Testis (tissue), 3 donors: Measurements from ENCODE around the gene GINS2. TPM values are rescaled to one million over a fixed set of nuclear protein-coding genes. Genes with fewer than 3 reads are reported as not detected.

Experiments used
- DNase-seq: peaks from one replicate; pipeline ENCODE4 v3.0.0-alpha.2; 2019
- H3K27ac ChIP-seq, 2 donors: fragments of 200-600 bp; sonication (generic); one replicate each; pipeline ENCODE4 v1.5.1; 2019
- H3K27me3 ChIP-seq: fragments of 200-600 bp; sonication (generic); one replicate; pipeline ENCODE4 v1.5.1; 2019
- H3K36me3 ChIP-seq: fragments of 200-600 bp; sonication (generic); one replicate; pipeline ENCODE4 v1.5.1; 2017; ENCODE audit warnings: low read depth; ENCODE audit errors: missing control alignments
- H3K4me1 ChIP-seq: fragments of 200-600 bp; sonication (generic); one replicate; pipeline ENCODE4 v1.5.1; 2019
- H3K4me3 ChIP-seq, 2 donors: fragments of 200-600 bp; sonication (generic); one replicate each; pipeline ENCODE4 v1.5.1; 2017 to 2019
- H3K9me3 ChIP-seq: fragments of 200-600 bp; sonication (generic); one replicate; pipeline ENCODE4 v1.5.1; 2017
- CTCF ChIP-seq, 3 experiments: fragments of 450-650 bp in 2 of 3; fragments of 200-600 bp in 1 of 3; sonication (generic) in 1 of 3; IDR thresholded peaks; one replicate each; pipeline ENCODE4 v1.5.1; 2016 to 2019; ENCODE audit warnings: antibody characterized with exemption in 3 of 3, mild to moderate bottlenecking in 2 of 3, moderate library complexity in 1 of 3
- POLR2A ChIP-seq: fragments of 450-650 bp; IDR thresholded peaks from one replicate; pipeline ENCODE4 v1.6.1; 2017; ENCODE audit warnings: antibody characterized with exemption, mild to moderate bottlenecking, moderate library complexity
- WGBS, 2 donors: methylation state at CpG; one replicate each; pipeline ENCODE4 v1.1.5; 2018; 5-methylcytosine and 5-hydroxymethylcytosine counted together
- intact Hi-C: fragments of 100-400 bp; cut with DNase I; formaldehyde crosslinking; loops from one replicate; pipeline ENCODE4 v1.15.1; 2023; ENCODE audit warnings: low total_unique reads
- polyA plus RNA-seq: library from polyadenylated mRNA; stranded (reverse); fragments of 350-450 nt; fragmentation: Illumina TruSeq; extraction: RNeasy Lipid Tissue Mini Kit (QIAGEN cat#74804); gene quantifications from one replicate; pipeline ENCODE4 v1.2.3, GENCODE V29; 2014; ENCODE audit warnings: low read depth, low replicate concordance; ENCODE audit not compliant: insufficient read depth
- total RNA-seq, 2 donors: library from RNA; depleted of rRNA; stranded (reverse); fragments of >200 nt; gene quantifications; one replicate each; pipeline ENCODE4 v1.2.3, GENCODE V29; 2016

GINS2 gene
- total and polyA plus RNA-seq, 3 donors from 2014 or later = 8.9 to 13.8 (median 11.8) TPM

- Histone ChIP-seq H3K4me3 (no peak overlapping the region), H3K4me1 (peaks cover 3% of the 10 kb centered on the region), H3K27me3 (no peaks in the 10 kb centered on the region), H3K9me3 (no peaks in the 10 kb centered on the region), H3K36me3 (no peaks in the 10 kb centered on the region), H3K27ac (no peak overlapping the region)
- intact Hi-C loops = no loop called here
- TF ChIP-seq CTCF (IDR thresholded peaks at IDR 0.05) = no peak
- no peak for TF ChIP-seq POLR2A
- 41 to 52% methylated on average over 6 of the region's 6 CpGs for WGBS, 2 donors
- DNase-seq = no peak
Observed at GRCh38 chr16:85718153-85718477, 29.4 kb upstream of the GINS2 start.

- peaks cover 3% of the 10 kb centered on the region for H3K4me1 ChIP-seq
Observed at GRCh38 chr16:85717393-85718152, 28.8 kb upstream of the GINS2 start.

GRCh38 chr16:85716680-85717038 is 27.9 kb upstream of the GINS2 start:
- Histone ChIP-seq H3K4me3 (no peak overlapping the region), H3K4me1 (peaks cover 3% of the 10 kb centered on the region), H3K27me3 (no peaks in the 10 kb centered on the region), H3K27ac (no peak overlapping the region), H3K36me3 (no peaks in the 10 kb centered on the region), H3K9me3 (no peaks in the 10 kb centered on the region)
- DNase-seq = no peak
- TF ChIP-seq POLR2A = no peak
- no peak for TF ChIP-seq CTCF (IDR thresholded peaks at IDR 0.05)
- intact Hi-C loops = no loop called here
- 62 to 63% methylated on average over 2 to 3 of the region's 3 CpGs for WGBS, 2 donors

More at GRCh38 chr16:85717393-85718152, 28.8 kb upstream of the GINS2 start:
- Histone ChIP-seq H3K36me3 (no peaks in the 10 kb centered on the region), H3K4me3 (no peak overlapping the region), H3K27me3 (no peaks in the 10 kb centered on the region), H3K27ac (no peak overlapping the region), H3K9me3 (no peaks in the 10 kb centered on the region)
- peak; percentile 83 for DNase-seq
- TF ChIP-seq CTCF (IDR thresholded peaks at IDR 0.05) (peak; percentile 67 to 84 (median 74)), POLR2A (no peak)
- intact Hi-C loops = no loop called here
- 43 to 59% methylated on average over 15 to 21 of the region's 21 CpGs for WGBS, 2 donors

- Histone ChIP-seq H3K27ac (no peak overlapping the region), H3K4me3 (no peak overlapping the region), H3K36me3 (no peaks in the 10 kb centered on the region), H3K27me3 (no peaks in the 10 kb centered on the region), H3K4me1 (peaks cover 3% of the 10 kb centered on the region), H3K9me3 (no peaks in the 10 kb centered on the region)
- no peak for DNase-seq
- intact Hi-C loops = no loop called here
- no peak for TF ChIP-seq CTCF (IDR thresholded peaks at IDR 0.05)
- TF ChIP-seq POLR2A = no peak
- WGBS, 2 donors = 45 to 47% methylated on average over 9 of the region's 9 CpGs
Observed at GRCh38 chr16:85716022-85716679, 27.4 kb upstream of the GINS2 start.
